PFSK-1 (cell line): Measurements from ENCODE around the gene TPRA1.

Source experiments
- FOXP2 ChIP-seq: optimal IDR thresholded peaks from 2 replicates; pipeline ENCODE3; 2011; ENCODE audit warnings: borderline replicate concordance, control low read depth, inconsistent platforms; ENCODE audit not compliant: insufficient read depth; ENCODE audit errors: extremely low read length, extremely low read depth
- POLR2AphosphoS5 ChIP-seq: IDR thresholded peaks from 2 replicates; pipeline ENCODE4 v1.6.1; 2012; ENCODE audit warnings: low read depth, mild to moderate bottlenecking, control low read depth, low read length, moderate library complexity
- REST ChIP-seq, 2 experiments: IDR thresholded peaks; 2 replicates each; pipeline versions ENCODE4 v1.6.1 to v1.8.0; 2011 to 2012; ENCODE audit warnings: low read depth in 2 of 2, low read length in 2 of 2, control low read depth in 1 of 2, inconsistent platforms in 1 of 2, mild to moderate bottlenecking in 1 of 2, moderate library complexity in 1 of 2; ENCODE audit not compliant: insufficient read depth in 1 of 2
- TAF1 ChIP-seq: IDR thresholded peaks from 2 replicates; pipeline ENCODE4 v1.6.1; 2012; ENCODE audit warnings: low read length, control low read depth, borderline replicate concordance; ENCODE audit not compliant: insufficient read depth

- TF ChIP-seq REST (IDR thresholded peaks at IDR 0.05; ENCODE audit: insufficient read depth in 1 of 2, low read depth in 2 of 2, low read length in 2 of 2) (peak; percentile 84 to 92), TAF1 (no peak), POLR2AphosphoS5 (no peak), FOXP2 (no peak)
These were observed 38.4 kb upstream of the TPRA1 start, which contains the start of gene PODXL2 for GRCh38 chr3:127628788-127629466.
